Spleen (tissue), 7 donors: Measurements from ENCODE around the gene TTC7B.

ENCODE experiments used
- POLR2A ChIP-seq, 3 donors: fragments of 450-650 bp; IDR thresholded peaks; one replicate each; pipeline ENCODE4 v1.5.1; 2017; ENCODE audit warnings: antibody characterized with exemption in 3 of 3, mild to moderate bottlenecking in 1 of 3
- TF ChIP-seq, protein P1 (sequence below), 11 experiments: fragments of 200-600 bp in 7 of 11; fragments of 450-650 bp in 4 of 11; sonication (generic) in 4 of 11; IDR thresholded peaks in 8 of 11; conservative IDR thresholded peaks in 3 of 11; 1 replicate in 7 of 11; 2 replicates in 4 of 11; pipeline versions ENCODE4 v1.4.0 to v1.8.0; 2016 to 2021; ENCODE audit warnings: antibody characterized with exemption in 11 of 11, inconsistent platforms in 4 of 11, mild to moderate bottlenecking in 1 of 11
- donor health status: DM: no; HTN: no; CAD: no; lungs with moderate emphysema.
- donor health status: DM: no; HTN: no; CAD: no.
- donor health status: DM: no; HTN: no; CAD: no.

DNA sequence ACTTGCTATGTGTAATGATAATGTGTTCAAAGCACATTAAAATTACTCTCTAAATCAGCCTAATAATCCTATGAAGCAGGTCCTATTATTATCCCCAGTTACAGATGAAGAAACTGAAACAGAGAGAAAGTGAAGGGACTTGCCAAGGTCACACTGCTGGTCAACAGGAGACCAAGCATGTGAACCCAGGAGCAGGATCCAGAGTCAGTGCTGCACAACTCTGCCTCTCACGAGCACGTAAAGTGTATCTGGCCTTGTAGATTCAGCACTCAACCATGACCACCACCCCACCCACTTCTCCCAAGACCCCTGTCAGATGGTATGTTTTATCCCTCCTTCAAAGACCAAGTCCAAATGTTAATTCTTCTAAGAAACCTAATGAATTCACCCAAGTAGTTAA is 100.7 kb downstream of the TTC7B start:
- TF ChIP-seq, protein P1, sequence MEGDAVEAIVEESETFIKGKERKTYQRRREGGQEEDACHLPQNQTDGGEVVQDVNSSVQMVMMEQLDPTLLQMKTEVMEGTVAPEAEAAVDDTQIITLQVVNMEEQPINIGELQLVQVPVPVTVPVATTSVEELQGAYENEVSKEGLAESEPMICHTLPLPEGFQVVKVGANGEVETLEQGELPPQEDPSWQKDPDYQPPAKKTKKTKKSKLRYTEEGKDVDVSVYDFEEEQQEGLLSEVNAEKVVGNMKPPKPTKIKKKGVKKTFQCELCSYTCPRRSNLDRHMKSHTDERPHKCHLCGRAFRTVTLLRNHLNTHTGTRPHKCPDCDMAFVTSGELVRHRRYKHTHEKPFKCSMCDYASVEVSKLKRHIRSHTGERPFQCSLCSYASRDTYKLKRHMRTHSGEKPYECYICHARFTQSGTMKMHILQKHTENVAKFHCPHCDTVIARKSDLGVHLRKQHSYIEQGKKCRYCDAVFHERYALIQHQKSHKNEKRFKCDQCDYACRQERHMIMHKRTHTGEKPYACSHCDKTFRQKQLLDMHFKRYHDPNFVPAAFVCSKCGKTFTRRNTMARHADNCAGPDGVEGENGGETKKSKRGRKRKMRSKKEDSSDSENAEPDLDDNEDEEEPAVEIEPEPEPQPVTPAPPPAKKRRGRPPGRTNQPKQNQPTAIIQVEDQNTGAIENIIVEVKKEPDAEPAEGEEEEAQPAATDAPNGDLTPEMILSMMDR (IDR thresholded peaks at IDR 0.05 in 8 of 11, conservative IDR thresholded peaks at IDR 0.05 in 3 of 11) = no peak
- TF ChIP-seq POLR2A (IDR thresholded peaks at IDR 0.05) = no peak
